ENCODE data around the gene EPHB2.

DNA sequence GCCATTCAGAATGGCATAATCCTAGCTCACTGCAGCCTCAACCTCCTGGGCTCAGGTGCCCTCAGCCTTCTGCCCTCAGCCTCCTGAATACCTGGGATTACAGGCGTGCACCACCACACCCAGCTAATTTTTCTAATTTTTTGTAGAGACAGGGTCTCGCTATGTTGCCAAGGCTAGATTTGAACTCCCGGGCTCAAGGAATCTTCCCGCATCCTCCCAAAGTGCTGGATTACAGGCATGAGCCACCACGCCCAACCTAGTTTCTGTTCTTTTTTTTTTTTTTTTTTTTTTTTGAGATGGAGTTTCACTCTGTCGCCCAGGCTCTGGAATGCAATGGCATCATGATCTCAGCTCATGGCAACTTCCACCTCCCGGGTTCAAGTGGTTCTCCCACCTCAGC lies 153.1 kb downstream of the EPHB2 start:
- TF ChIP-seq ADNP (CRISPR knock-in tag; IDR thresholded peaks at IDR 0.05) (no peak), ZNF331 (CRISPR knock-in tag; IDR thresholded peaks at IDR 0.05) (no peak), CHD2 (IDR thresholded peaks at IDR 0.05; ENCODE audit: low read depth, low read length) (no peak), SMC3 (IDR thresholded peaks at IDR 0.05; ENCODE audit: low read length) (no peak), SALL2 (CRISPR knock-in tag; IDR thresholded peaks at IDR 0.05) (no peak), HNF4A (CRISPR knock-in tag; IDR thresholded peaks at IDR 0.05) (no peak)

All from HepG2 (cell line).